Right atrium auricular region (tissue), 2 donors: Measurements from ENCODE around the gene AKAP13. TPM values are rescaled to one million over a fixed set of nuclear protein-coding genes. Genes with fewer than 3 reads are reported as not detected.

Source experiments
- DNase-seq: peaks from one replicate; pipeline ENCODE4 v3.0.0-alpha.2; 2019; ENCODE audit warnings: low spot score
- H3K27ac ChIP-seq, 2 donors: fragments of 200-600 bp; sonication (generic); 1 replicate in 1 of 2; 2 replicates in 1 of 2; pipeline ENCODE4 v1.5.1; 2016 to 2019
- H3K27me3 ChIP-seq, 2 donors: fragments of 200-600 bp; sonication (generic); one replicate each; pipeline versions ENCODE4 v1.5.1 to v1.6.0; 2017 to 2019
- H3K36me3 ChIP-seq: fragments of 200-600 bp; sonication (generic); one replicate; pipeline ENCODE4 v1.5.1; 2016
- H3K4me1 ChIP-seq, 2 donors: fragments of 200-600 bp; sonication (generic); one replicate each; pipeline versions ENCODE4 v1.5.1 to v1.6.0; 2017 to 2019
- H3K4me3 ChIP-seq, 2 donors: fragments of 200-600 bp; sonication (generic); 1 replicate in 1 of 2; 2 replicates in 1 of 2; pipeline ENCODE4 v1.5.1; 2017 to 2019; ENCODE audit warnings: mild to moderate bottlenecking in 1 of 2, moderate library complexity in 1 of 2
- H3K9me3 ChIP-seq, 2 donors: fragments of 200-600 bp; sonication (generic); one replicate each; pipeline ENCODE4 v1.5.1; 2019
- total RNA-seq, 2 donors: library from RNA; depleted of rRNA; stranded (reverse); fragments of >200 nt; gene quantifications; one replicate each; pipeline ENCODE4 v1.1.0, GENCODE V29; 2016
- TF ChIP-seq, protein P1 (sequence below), 2 donors: fragments of 200-600 bp; sonication (generic); IDR thresholded peaks; one replicate each; pipeline ENCODE4 v1.5.1; 2019; ENCODE audit warnings: antibody characterized with exemption in 2 of 2

AKAP13 gene
- total RNA-seq, 2 donors from 2014 or later, result 293 to 339 TPM

DNA sequence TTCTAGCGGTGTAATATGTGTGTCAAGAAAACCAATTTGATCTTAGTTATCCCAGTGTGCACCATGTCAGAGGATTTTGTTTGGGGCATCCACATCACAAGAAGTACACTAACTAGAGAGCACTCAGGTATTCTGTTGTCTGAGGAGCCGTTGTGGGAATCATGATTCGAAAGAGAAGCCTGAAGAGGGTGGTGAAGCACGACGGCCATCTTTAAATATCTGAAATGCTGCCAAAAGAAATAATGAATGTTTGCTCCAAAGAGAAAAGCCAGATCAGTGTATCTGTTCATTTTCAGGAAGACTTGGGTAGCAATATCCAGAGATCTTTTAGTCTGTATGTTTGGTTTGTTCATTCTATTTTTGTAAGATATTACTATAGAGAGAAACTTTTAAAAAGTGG lies 233.7 kb downstream of the AKAP13 start:
- no peak overlapping the region for H3K4me3 ChIP-seq
- TF ChIP-seq, protein P1, sequence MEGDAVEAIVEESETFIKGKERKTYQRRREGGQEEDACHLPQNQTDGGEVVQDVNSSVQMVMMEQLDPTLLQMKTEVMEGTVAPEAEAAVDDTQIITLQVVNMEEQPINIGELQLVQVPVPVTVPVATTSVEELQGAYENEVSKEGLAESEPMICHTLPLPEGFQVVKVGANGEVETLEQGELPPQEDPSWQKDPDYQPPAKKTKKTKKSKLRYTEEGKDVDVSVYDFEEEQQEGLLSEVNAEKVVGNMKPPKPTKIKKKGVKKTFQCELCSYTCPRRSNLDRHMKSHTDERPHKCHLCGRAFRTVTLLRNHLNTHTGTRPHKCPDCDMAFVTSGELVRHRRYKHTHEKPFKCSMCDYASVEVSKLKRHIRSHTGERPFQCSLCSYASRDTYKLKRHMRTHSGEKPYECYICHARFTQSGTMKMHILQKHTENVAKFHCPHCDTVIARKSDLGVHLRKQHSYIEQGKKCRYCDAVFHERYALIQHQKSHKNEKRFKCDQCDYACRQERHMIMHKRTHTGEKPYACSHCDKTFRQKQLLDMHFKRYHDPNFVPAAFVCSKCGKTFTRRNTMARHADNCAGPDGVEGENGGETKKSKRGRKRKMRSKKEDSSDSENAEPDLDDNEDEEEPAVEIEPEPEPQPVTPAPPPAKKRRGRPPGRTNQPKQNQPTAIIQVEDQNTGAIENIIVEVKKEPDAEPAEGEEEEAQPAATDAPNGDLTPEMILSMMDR (IDR thresholded peaks at IDR 0.05), result no peak
- no peak for DNase-seq
- no peaks in the 10 kb centered on the region for H3K9me3 ChIP-seq
- peaks cover 0 to 67% of the 10 kb centered on the region in 2 donors for H3K4me1 ChIP-seq
- H3K27me3 ChIP-seq, result no peaks in the 10 kb centered on the region
- peak overlapping the region in 1 of 2 donors; percentile 37 for H3K27ac ChIP-seq
- no peaks in the 10 kb centered on the region for H3K36me3 ChIP-seq

DNA sequence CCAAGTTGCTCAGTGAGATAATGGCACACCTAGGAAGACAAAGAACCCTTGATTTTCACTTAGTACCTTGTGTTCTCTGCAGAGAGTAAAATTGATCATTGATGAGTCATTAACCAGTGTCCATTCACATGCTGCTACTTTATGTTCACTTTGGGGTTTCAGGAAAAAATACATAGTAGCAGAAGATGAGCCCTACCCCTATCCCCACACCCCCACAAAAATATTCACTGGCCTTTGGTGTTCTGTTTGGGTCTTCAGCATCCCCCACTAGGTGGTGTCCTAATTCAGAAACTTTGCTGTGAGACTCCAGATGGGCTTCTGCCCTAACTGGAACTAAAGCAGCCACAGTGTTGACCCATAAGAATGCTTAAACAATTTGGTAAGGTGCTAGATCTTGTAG lies 235.5 kb downstream of the AKAP13 start:
- Histone ChIP-seq H3K4me3 (no peak overlapping the region), H3K27me3 (no peaks in the 10 kb centered on the region), H3K4me1 (peaks cover 0 to 81% of the 10 kb centered on the region in 2 donors), H3K36me3 (no peaks in the 10 kb centered on the region), H3K9me3 (no peaks in the 10 kb centered on the region), H3K27ac (peak overlapping the region; percentile 84 to 91)
- DNase-seq, result no peak
- TF ChIP-seq, protein P1 (IDR thresholded peaks at IDR 0.05), result peak; percentile 57 to 74

- H3K27me3 ChIP-seq, result no peaks in the 10 kb centered on the region
- no peaks in the 10 kb centered on the region for H3K36me3 ChIP-seq
- no peak overlapping the region for H3K4me3 ChIP-seq
- H3K9me3 ChIP-seq, result no peaks in the 10 kb centered on the region
- no peak for DNase-seq
- peak overlapping the region; percentile 84 to 91 for H3K27ac ChIP-seq
- TF ChIP-seq, protein P1 (IDR thresholded peaks at IDR 0.05), result no peak
- peaks cover 0 to 81% of the 10 kb centered on the region in 2 donors for H3K4me1 ChIP-seq
Observed at GRCh38 chr15:85616549-85617110, 236.2 kb downstream of the AKAP13 start.

DNA sequence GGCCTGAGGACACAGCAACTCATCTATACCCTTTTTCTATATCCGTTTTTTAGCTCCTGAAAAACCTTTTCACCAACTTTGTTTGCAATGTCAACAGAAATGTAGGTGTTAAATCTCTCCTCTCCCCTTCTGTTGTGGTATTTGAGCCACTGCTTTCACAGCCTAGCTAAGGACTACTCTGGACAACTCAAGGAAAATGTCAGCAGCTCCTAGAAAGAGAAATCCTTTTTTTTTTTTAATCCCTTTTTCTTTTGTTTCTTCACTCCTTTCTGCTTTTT lies 237.8 kb downstream of the AKAP13 start:
- TF ChIP-seq, protein P1 (IDR thresholded peaks at IDR 0.05), result no peak
- no peaks in the 10 kb centered on the region for H3K9me3 ChIP-seq
- no peaks in the 10 kb centered on the region for H3K36me3 ChIP-seq
- H3K4me3 ChIP-seq, result peak overlapping the region in 1 of 2 donors; percentile 12
- peaks cover 0 to 95% of the 10 kb centered on the region in 2 donors for H3K4me1 ChIP-seq
- H3K27me3 ChIP-seq, result no peaks in the 10 kb centered on the region
- DNase-seq, result no peak
- peak overlapping the region; percentile 84 to 91 for H3K27ac ChIP-seq

- Histone ChIP-seq H3K36me3 (no peaks in the 10 kb centered on the region), H3K27me3 (no peaks in the 10 kb centered on the region), H3K4me1 (peaks cover 0 to 98% of the 10 kb centered on the region in 2 donors), H3K27ac (peak overlapping the region; percentile 84 to 91), H3K9me3 (no peaks in the 10 kb centered on the region), H3K4me3 (peak overlapping the region; percentile 44 to 54)
- peak; percentile 92 for DNase-seq
- TF ChIP-seq, protein P1 (IDR thresholded peaks at IDR 0.05), result no peak
Observed at GRCh38 chr15:85618956-85619491, 238.6 kb downstream of the AKAP13 start.
